Breast epithelium (tissue), 3 donors: ENCODE results near the gene KL.

Experiments used
- CTCF ChIP-seq, 3 donors: fragments of 450-650 bp; IDR thresholded peaks; one replicate each; pipeline ENCODE4 v1.5.1; 2016 to 2017; ENCODE audit warnings: antibody characterized with exemption in 3 of 3, mild to moderate bottlenecking in 3 of 3, moderate library complexity in 3 of 3
- POLR2A ChIP-seq: fragments of 450-650 bp; IDR thresholded peaks from one replicate; pipeline ENCODE4 v1.6.1; 2016; ENCODE audit warnings: antibody characterized with exemption, mild to moderate bottlenecking, moderate library complexity
- POLR2AphosphoS5 ChIP-seq, 3 donors: sonication (generic); formaldehyde crosslinking; IDR thresholded peaks; one replicate each; pipeline ENCODE4 v1.6.1; 2017; ENCODE audit warnings: antibody characterized with exemption in 3 of 3

GRCh38 chr13:33079960-33080359 lies 63.7 kb downstream of the KL start:
- TF ChIP-seq CTCF (IDR thresholded peaks at IDR 0.05) (no peak), POLR2A (no peak), POLR2AphosphoS5 (IDR thresholded peaks at IDR 0.05) (no peak)
